H9 (cell line): ENCODE measurements around the gene NOG. TPM values are rescaled to one million over a fixed set of nuclear protein-coding genes. Genes with fewer than 3 reads are reported as not detected.

Experiments used
- DNase-seq: peaks from one replicate; pipeline ENCODE4 v3.0.0-alpha.2; 2017
- H2AFZ ChIP-seq: one replicate; pipeline ENCODE4 v1.6.1; 2013; ENCODE audit warnings: mild to moderate bottlenecking, low read length, control low read depth, moderate library complexity
- H2AK5ac ChIP-seq: 2 replicates; pipeline ENCODE4 v1.6.1; 2013; ENCODE audit warnings: low read length, control low read depth, mixed read lengths; ENCODE audit not compliant: insufficient read length
- H2BK120ac ChIP-seq: one replicate; pipeline ENCODE4 v1.6.1; 2013; ENCODE audit warnings: low read depth, mild to moderate bottlenecking, low read length, control low read depth, inconsistent platforms; ENCODE audit not compliant: poor library complexity, severe bottlenecking
- H2BK12ac ChIP-seq: 2 replicates; pipeline ENCODE4 v1.6.1; 2013; ENCODE audit warnings: low read length, control low read depth, mixed read lengths, low read depth; ENCODE audit not compliant: insufficient read length
- H2BK15ac ChIP-seq: 2 replicates; pipeline ENCODE4 v1.6.1; 2013; ENCODE audit warnings: low read depth, low read length, control low read depth
- H2BK20ac ChIP-seq: one replicate; pipeline ENCODE4 v1.6.1; 2013; ENCODE audit warnings: low read depth, mild to moderate bottlenecking, low read length, control low read depth, inconsistent platforms; ENCODE audit not compliant: poor library complexity, severe bottlenecking
- H2BK5ac ChIP-seq: 2 replicates; pipeline ENCODE4 v1.6.1; 2013; ENCODE audit warnings: low read length, control low read depth, mixed read lengths; ENCODE audit not compliant: insufficient read length
- H3K14ac ChIP-seq: 2 replicates; pipeline ENCODE4 v1.6.1; 2013; ENCODE audit warnings: low read length, control low read depth; ENCODE audit not compliant: insufficient read depth
- H3K18ac ChIP-seq: 2 replicates; pipeline ENCODE4 v1.6.1; 2013; ENCODE audit warnings: low read depth, mild to moderate bottlenecking, mixed read lengths, low read length, control low read depth; ENCODE audit not compliant: insufficient read length
- H3K23ac ChIP-seq: 2 replicates; pipeline ENCODE4 v1.6.1; 2013; ENCODE audit warnings: low read length, control low read depth, mixed read lengths, low read depth; ENCODE audit not compliant: insufficient read length
- H3K23me2 ChIP-seq: 2 replicates; pipeline ENCODE4 v1.6.1; 2013; ENCODE audit warnings: low read depth, mild to moderate bottlenecking, mixed read lengths, low read length, control low read depth; ENCODE audit not compliant: insufficient read length, poor library complexity, severe bottlenecking
- H3K27ac ChIP-seq: 2 replicates; pipeline ENCODE4 v1.5.1; 2013; ENCODE audit warnings: low read length, control low read depth, mixed read lengths, low read depth; ENCODE audit not compliant: insufficient read length
- H3K27me3 ChIP-seq: 2 replicates; pipeline ENCODE4 v1.6.1; 2013; ENCODE audit warnings: low read length, control low read depth, inconsistent platforms; ENCODE audit not compliant: insufficient read depth
- H3K4ac ChIP-seq: 2 replicates; pipeline ENCODE4 v1.6.1; 2013; ENCODE audit warnings: low read depth, mild to moderate bottlenecking, control low read depth, inconsistent platforms, low read length, moderate library complexity
- H3K4me1 ChIP-seq: 2 replicates; pipeline ENCODE4 v1.6.1; 2013; ENCODE audit warnings: low read length, control low read depth, inconsistent platforms; ENCODE audit not compliant: insufficient read depth
- H3K4me2 ChIP-seq: 2 replicates; pipeline ENCODE4 v1.6.1; 2013; ENCODE audit warnings: low read length, control low read depth, mixed read lengths; ENCODE audit not compliant: insufficient read length, insufficient read depth
- H3K56ac ChIP-seq: 2 replicates; pipeline ENCODE4 v1.6.1; 2013; ENCODE audit warnings: low read depth, mild to moderate bottlenecking, mixed read lengths, low read length, control low read depth; ENCODE audit not compliant: insufficient read length
- H3K79me1 ChIP-seq: 2 replicates; pipeline ENCODE4 v1.6.1; 2013; ENCODE audit warnings: low read depth, mild to moderate bottlenecking, moderate library complexity, low read length, control low read depth, inconsistent platforms; ENCODE audit not compliant: insufficient read depth, poor library complexity, severe bottlenecking
- H3K79me2 ChIP-seq: 2 replicates; pipeline ENCODE4 v1.6.1; 2013; ENCODE audit warnings: low read length, control low read depth, inconsistent platforms; ENCODE audit not compliant: insufficient read depth
- H3K9ac ChIP-seq: 2 replicates; pipeline ENCODE4 v1.6.1; 2013; ENCODE audit warnings: low read length, control low read depth, mixed read lengths; ENCODE audit not compliant: insufficient read length; ENCODE audit errors: extremely low read depth
- H3K9me3 ChIP-seq: one replicate; pipeline ENCODE4 v1.6.1; 2013; ENCODE audit warnings: low read depth, low read length, inconsistent platforms; ENCODE audit not compliant: control insufficient read depth
- H3T11ph ChIP-seq: one replicate; pipeline ENCODE4 v1.6.1; 2013; ENCODE audit warnings: mild to moderate bottlenecking, low read length, control low read depth, inconsistent platforms
- H4K20me1 ChIP-seq: one replicate; pipeline ENCODE4 v1.6.1; 2013; ENCODE audit not compliant: control insufficient read depth, insufficient read length, insufficient read depth
- H4K5ac ChIP-seq: 2 replicates; pipeline ENCODE4 v1.6.1; 2013; ENCODE audit warnings: low read depth, mild to moderate bottlenecking, mixed read lengths, low read length, control low read depth; ENCODE audit not compliant: insufficient read length
- H4K8ac ChIP-seq: replicated peaks from 2 replicates; pipeline ENCODE4 v1.6.1; 2013; ENCODE audit warnings: low read length, control low read depth, mixed read lengths, low read depth; ENCODE audit not compliant: insufficient read length
- H4K91ac ChIP-seq: 2 replicates; pipeline ENCODE4 v1.6.1; 2013; ENCODE audit warnings: low read depth, mild to moderate bottlenecking, moderate library complexity, mixed read lengths, low read length, control low read depth; ENCODE audit not compliant: insufficient read length
- H3K27ac Mint-ChIP-seq, 3 experiments: 2 replicates in 2 of 3; 3 replicates in 1 of 3; pipeline ENCODE4 v1.8.0; 2020 to 2021; ENCODE audit warnings: mixed read lengths in 3 of 3, mild to moderate bottlenecking in 1 of 3, moderate library complexity in 1 of 3
- H3K27me3 Mint-ChIP-seq: 2 replicates; pipeline ENCODE4 v1.8.0; 2021; ENCODE audit warnings: low read depth, mild to moderate bottlenecking, moderate library complexity, mixed read lengths
- H3K36me3 Mint-ChIP-seq, 3 experiments: 2 replicates in 2 of 3; 3 replicates in 1 of 3; pipeline ENCODE4 v1.8.0; 2020 to 2021; ENCODE audit warnings: low read depth in 3 of 3, mixed read lengths in 3 of 3; ENCODE audit not compliant: insufficient read depth in 1 of 3
- H3K4me1 Mint-ChIP-seq, 2 experiments: 2 replicates each; pipeline ENCODE4 v1.8.0; 2020; ENCODE audit warnings: mixed read lengths in 2 of 2
- H3K4me3 Mint-ChIP-seq, 2 experiments: 2 replicates in 1 of 2; 3 replicates in 1 of 2; pipeline ENCODE4 v1.8.0; 2020 to 2021; ENCODE audit warnings: mild to moderate bottlenecking in 2 of 2, mixed read lengths in 2 of 2, moderate library complexity in 1 of 2
- H3K9me3 Mint-ChIP-seq, 2 experiments: 2 replicates in 1 of 2; 3 replicates in 1 of 2; pipeline ENCODE4 v1.8.0; 2020; ENCODE audit warnings: mild to moderate bottlenecking in 2 of 2, mixed read lengths in 2 of 2, moderate library complexity in 1 of 2
- WGBS: extraction: QIAGEN DNeasy Blood & Tissue Kit; methylation state at CpG from one replicate; pipeline ENCODE4 v1.1.7; 2013; ENCODE audit warnings: missing lambda C conversion rate, low lambda C conversion rate, mixed read lengths; ENCODE audit not compliant: insufficient read length; ENCODE audit errors: extremely low coverage; 5-methylcytosine and 5-hydroxymethylcytosine counted together
- total RNA-seq: library from RNA; stranded (reverse); gene quantifications from 2 replicates; pipeline ENCODE4 v1.2.1, GENCODE V29; 2021
- TF ChIP-seq, protein P1 (sequence below): fragments of 200-600 bp; sonication (generic); conservative IDR thresholded peaks from 3 replicates; pipeline ENCODE4 v1.8.0; 2021; ENCODE audit warnings: antibody characterized with exemption, mild to moderate bottlenecking

The NOG gene
- total RNA-seq, 1 experiment from 2014 or later = not detected

GRCh38 chr17:56587298-56587697, 6.2 kb upstream of the NOG start:
- Histone ChIP-seq H2AFZ (no peak overlapping the region), H3K4me2 (no peak overlapping the region), H2BK15ac (no peak overlapping the region), H2BK12ac (no peak overlapping the region), H3K23ac (no peak overlapping the region), H3K27ac (no peak overlapping the region), H2BK20ac (no peak overlapping the region), H2BK120ac (no peak overlapping the region), H3K4ac (no peak overlapping the region), H4K5ac (no peak overlapping the region), H3K18ac (no peak overlapping the region), H4K8ac (no peak overlapping the region), H4K91ac (no peak overlapping the region), H3K79me2 (no peaks in the 10 kb centered on the region), H4K20me1 (no peaks in the 10 kb centered on the region), H3K4me1 (no peaks in the 10 kb centered on the region), H3K9ac (no peak overlapping the region), H3K9me3 (no peaks in the 10 kb centered on the region), H3K14ac (no peak overlapping the region), H3K23me2 (no peaks in the 10 kb centered on the region), H3T11ph (no peak overlapping the region), H3K56ac (no peak overlapping the region), H2AK5ac (no peak overlapping the region), H3K27me3 (no peaks in the 10 kb centered on the region; the same call in 1 of the 2 replicates), H3K79me1 (no peaks in the 10 kb centered on the region), H2BK5ac (no peak overlapping the region)
- Mint-ChIP-seq H3K4me1 (peaks cover 5 to 8% of the 10 kb centered on the region in 2 experiments; a peak in 3 of 4 replicates), H3K9me3 (peaks cover 0 to 3% of the 10 kb centered on the region in 2 experiments; a peak in 1 of 5 replicates), H3K27me3 (peaks cover 49% of the 10 kb centered on the region), H3K4me3 (no peak overlapping the region), H3K27ac (no peak overlapping the region; a peak in 1 of 7 replicates), H3K36me3 (peaks cover 0 to 2% (median 0%) of the 10 kb centered on the region in 3 experiments; a peak in 1 of 7 replicates)
- TF ChIP-seq, protein P1, sequence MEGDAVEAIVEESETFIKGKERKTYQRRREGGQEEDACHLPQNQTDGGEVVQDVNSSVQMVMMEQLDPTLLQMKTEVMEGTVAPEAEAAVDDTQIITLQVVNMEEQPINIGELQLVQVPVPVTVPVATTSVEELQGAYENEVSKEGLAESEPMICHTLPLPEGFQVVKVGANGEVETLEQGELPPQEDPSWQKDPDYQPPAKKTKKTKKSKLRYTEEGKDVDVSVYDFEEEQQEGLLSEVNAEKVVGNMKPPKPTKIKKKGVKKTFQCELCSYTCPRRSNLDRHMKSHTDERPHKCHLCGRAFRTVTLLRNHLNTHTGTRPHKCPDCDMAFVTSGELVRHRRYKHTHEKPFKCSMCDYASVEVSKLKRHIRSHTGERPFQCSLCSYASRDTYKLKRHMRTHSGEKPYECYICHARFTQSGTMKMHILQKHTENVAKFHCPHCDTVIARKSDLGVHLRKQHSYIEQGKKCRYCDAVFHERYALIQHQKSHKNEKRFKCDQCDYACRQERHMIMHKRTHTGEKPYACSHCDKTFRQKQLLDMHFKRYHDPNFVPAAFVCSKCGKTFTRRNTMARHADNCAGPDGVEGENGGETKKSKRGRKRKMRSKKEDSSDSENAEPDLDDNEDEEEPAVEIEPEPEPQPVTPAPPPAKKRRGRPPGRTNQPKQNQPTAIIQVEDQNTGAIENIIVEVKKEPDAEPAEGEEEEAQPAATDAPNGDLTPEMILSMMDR = no peak
- WGBS = no CpG with 5 or more reads among the region's 5 CpGs
- DNase-seq = no peak
